Loucy (cell line): ENCODE measurements around the gene EIF4H.

Experiments used
- H2AFZ ChIP-seq: fragments of 200-600 bp; sonication (generic); 2 replicates; pipeline ENCODE4 v1.6.0; 2016; ENCODE audit warnings: antibody characterized with exemption, mild to moderate bottlenecking, low read length, moderate library complexity
- H3F3A ChIP-seq: fragments of 200-600 bp; 2 replicates; pipeline ENCODE4 v1.6.0; 2016; ENCODE audit warnings: antibody characterized with exemption, low read depth, mild to moderate bottlenecking
- H3K27me3 ChIP-seq: fragments of 200-600 bp; sonication (generic); 2 replicates; pipeline ENCODE4 v1.6.1; 2014; ENCODE audit warnings: low read length, mild to moderate bottlenecking; ENCODE audit not compliant: insufficient read depth, poor library complexity, severe bottlenecking
- H3K36me3 ChIP-seq: fragments of 200-600 bp; sonication (generic); 2 replicates; pipeline ENCODE4 v1.6.1; 2016; ENCODE audit warnings: low read length; ENCODE audit not compliant: insufficient read depth
- H3K4me1 ChIP-seq: fragments of 200-600 bp; sonication (generic); 2 replicates; pipeline ENCODE4 v1.5.1; 2014; ENCODE audit warnings: low read length, mild to moderate bottlenecking; ENCODE audit not compliant: insufficient read depth, poor library complexity, severe bottlenecking
- H3K4me2 ChIP-seq: fragments of 200-600 bp; sonication (generic); 2 replicates; pipeline ENCODE4 v1.6.0; 2014; ENCODE audit warnings: antibody characterized with exemption, low read length, low read depth, mild to moderate bottlenecking; ENCODE audit not compliant: poor library complexity, severe bottlenecking
- H3K4me3 ChIP-seq: fragments of 200-600 bp; sonication (generic); 2 replicates; pipeline ENCODE4 v1.5.1; 2014; ENCODE audit warnings: low read length, mild to moderate bottlenecking, mixed read lengths; ENCODE audit not compliant: poor library complexity, severe bottlenecking
- H3K79me2 ChIP-seq: fragments of 200-600 bp; sonication (generic); 2 replicates; pipeline ENCODE4 v1.6.1; 2014; ENCODE audit warnings: low read length; ENCODE audit not compliant: insufficient read depth
- H3K9ac ChIP-seq: fragments of 200-600 bp; sonication (generic); 2 replicates; pipeline ENCODE4 v1.6.0; 2014; ENCODE audit warnings: mild to moderate bottlenecking, low read depth, low read length, moderate library complexity; ENCODE audit not compliant: poor library complexity, severe bottlenecking
- H3K9me2 ChIP-seq: fragments of 200-600 bp; sonication (generic); replicated peaks from 2 replicates; pipeline ENCODE4 v1.6.1; 2016; ENCODE audit warnings: low read depth, low read length, mixed read lengths
- H3K9me3 ChIP-seq: fragments of 200-600 bp; sonication (generic); 2 replicates; pipeline ENCODE4 v1.6.1; 2014; ENCODE audit warnings: mild to moderate bottlenecking, antibody characterized with exemption, low read length, low read depth; ENCODE audit not compliant: insufficient read depth
- H4K20me1 ChIP-seq: fragments of 200-600 bp; sonication (generic); 2 replicates; pipeline ENCODE4 v1.6.0; 2014; ENCODE audit warnings: antibody characterized with exemption, low read length, mild to moderate bottlenecking; ENCODE audit not compliant: insufficient read depth, poor library complexity, severe bottlenecking
- CTCF ChIP-seq: fragments of 200-600 bp; sonication (generic); conservative IDR thresholded peaks from 2 replicates; pipeline ENCODE4 v1.5.1; 2014; ENCODE audit warnings: mild to moderate bottlenecking, antibody characterized with exemption, low read length
- EZH2phosphoT487 ChIP-seq: fragments of 200-600 bp; IDR thresholded peaks from 2 replicates; pipeline ENCODE4 v1.6.1; 2018; ENCODE audit warnings: antibody characterized with exemption, mild to moderate bottlenecking, moderate library complexity, borderline replicate concordance

Gene EIF4H

GRCh38 chr7:74130518-74130917, 43.6 kb upstream of the EIF4H start:
- Histone ChIP-seq H4K20me1 (no peaks in the 10 kb centered on the region), H3K9me3 (no peaks in the 10 kb centered on the region), H3K4me3 (no peak overlapping the region), H3K79me2 (no peaks in the 10 kb centered on the region), H3K27me3 (no peaks in the 10 kb centered on the region), H3K9me2 (no peaks in the 10 kb centered on the region), H3K4me1 (no peaks in the 10 kb centered on the region), H3K36me3 (no peaks in the 10 kb centered on the region), H3F3A (no peaks in the 10 kb centered on the region), H3K9ac (no peak overlapping the region), H2AFZ (no peak overlapping the region), H3K4me2 (no peak overlapping the region)
- TF ChIP-seq EZH2phosphoT487 (no peak), CTCF (no peak)

GRCh38 chr7:74134117-74134620, 40.0 kb upstream of the EIF4H start:
- no peaks in the 10 kb centered on the region for H3K27me3 ChIP-seq
- no peak overlapping the region for H2AFZ ChIP-seq
- no peaks in the 10 kb centered on the region for H3K9me3 ChIP-seq
- H3K9ac ChIP-seq: no peak overlapping the region
- H3K79me2 ChIP-seq: no peaks in the 10 kb centered on the region
- no peaks in the 10 kb centered on the region for H4K20me1 ChIP-seq
- H3K4me2 ChIP-seq: no peak overlapping the region
- no peaks in the 10 kb centered on the region for H3F3A ChIP-seq
- no peaks in the 10 kb centered on the region for H3K36me3 ChIP-seq
- H3K9me2 ChIP-seq: no peaks in the 10 kb centered on the region
- no peak overlapping the region for H3K4me3 ChIP-seq
- no peak for TF ChIP-seq CTCF
- TF ChIP-seq EZH2phosphoT487: no peak
- H3K4me1 ChIP-seq: no peaks in the 10 kb centered on the region

- no peaks in the 10 kb centered on the region for H3K36me3 ChIP-seq
- H3K79me2 ChIP-seq: no peaks in the 10 kb centered on the region
- no peak overlapping the region for H3K4me2 ChIP-seq
- no peaks in the 10 kb centered on the region for H3F3A ChIP-seq
- no peak overlapping the region for H3K9ac ChIP-seq
- H3K9me3 ChIP-seq: no peaks in the 10 kb centered on the region
- no peak overlapping the region for H3K4me3 ChIP-seq
- TF ChIP-seq CTCF (no peak), EZH2phosphoT487 (no peak)
- H4K20me1 ChIP-seq: no peaks in the 10 kb centered on the region
- no peaks in the 10 kb centered on the region for H3K27me3 ChIP-seq
- no peaks in the 10 kb centered on the region for H3K9me2 ChIP-seq
- no peak overlapping the region for H2AFZ ChIP-seq
- H3K4me1 ChIP-seq: no peaks in the 10 kb centered on the region
Observed at GRCh38 chr7:74138334-74138867, 35.8 kb upstream of the EIF4H start.
